ENCODE data around the gene HDDC2. TPM values are rescaled to one million over a fixed set of nuclear protein-coding genes. Genes with fewer than 3 reads are reported as not detected.

Gene HDDC2
- total RNA-seq, 2 donors from 2014 or later: 76.4 to 108 TPM

DNA sequence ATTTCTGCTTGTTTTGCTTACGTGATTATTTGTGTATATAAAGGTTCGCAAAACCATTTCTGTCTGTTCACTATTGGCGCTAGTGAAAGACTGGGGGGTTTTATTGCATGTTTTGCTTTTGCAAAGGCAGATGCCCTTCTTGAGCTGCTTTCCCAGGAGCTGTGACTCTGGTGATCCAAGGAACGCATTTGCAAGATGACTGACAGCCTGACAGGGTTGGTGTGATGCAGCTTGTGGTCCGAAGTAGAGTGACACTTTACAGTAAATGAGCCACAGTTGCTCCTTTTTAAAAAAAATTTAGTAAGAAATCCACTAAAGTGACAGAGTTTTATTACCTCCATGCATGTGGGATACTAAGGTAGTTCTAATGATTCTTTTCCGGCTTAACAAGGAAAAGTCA, 74.5 kb downstream of the HDDC2 start:
- Histone ChIP-seq H3K36me3 (ENCODE audit: control insufficient read depth, insufficient read depth, low read length) (no peaks in the 10 kb centered on the region), H3K27me3 (ENCODE audit: control insufficient read depth, insufficient read depth, low read length, poor library complexity, severe bottlenecking) (no peaks in the 10 kb centered on the region), H3K4me3 (ENCODE audit: low read length) (no peak overlapping the region), H3K9me3 (ENCODE audit: control insufficient read depth, low read length) (no peaks in the 10 kb centered on the region), H3K4me1 (ENCODE audit: control insufficient read depth, insufficient read depth, low read length) (no peaks in the 10 kb centered on the region), H3K27ac (ENCODE audit: low read depth, low read length) (no peak overlapping the region), H3K9ac (ENCODE audit: extremely low read depth, low read length, poor library complexity, severe bottlenecking) (no peak overlapping the region)
- 95% methylated on average over 6 of the region's 6 CpGs; no CpG with 5 or more reads in 1 of the 2 experiments for WGBS, 2 experiments (ENCODE audit: insufficient coverage in 1 of 2, insufficient read length in 1 of 2)
- H3K9me3 Mint-ChIP-seq: no peaks in the 10 kb centered on the region
- H3K4me1 Mint-ChIP-seq: peaks cover 10% of the 10 kb centered on the region
- H3K27me3 Mint-ChIP-seq (ENCODE audit: insufficient read depth): no peaks in the 10 kb centered on the region
- H3K4me3 Mint-ChIP-seq: no peak overlapping the region
- no peak for DNase-seq
- no peaks in the 10 kb centered on the region for H3K36me3 Mint-ChIP-seq (ENCODE audit: low read depth)
- TF ChIP-seq, protein P1, sequence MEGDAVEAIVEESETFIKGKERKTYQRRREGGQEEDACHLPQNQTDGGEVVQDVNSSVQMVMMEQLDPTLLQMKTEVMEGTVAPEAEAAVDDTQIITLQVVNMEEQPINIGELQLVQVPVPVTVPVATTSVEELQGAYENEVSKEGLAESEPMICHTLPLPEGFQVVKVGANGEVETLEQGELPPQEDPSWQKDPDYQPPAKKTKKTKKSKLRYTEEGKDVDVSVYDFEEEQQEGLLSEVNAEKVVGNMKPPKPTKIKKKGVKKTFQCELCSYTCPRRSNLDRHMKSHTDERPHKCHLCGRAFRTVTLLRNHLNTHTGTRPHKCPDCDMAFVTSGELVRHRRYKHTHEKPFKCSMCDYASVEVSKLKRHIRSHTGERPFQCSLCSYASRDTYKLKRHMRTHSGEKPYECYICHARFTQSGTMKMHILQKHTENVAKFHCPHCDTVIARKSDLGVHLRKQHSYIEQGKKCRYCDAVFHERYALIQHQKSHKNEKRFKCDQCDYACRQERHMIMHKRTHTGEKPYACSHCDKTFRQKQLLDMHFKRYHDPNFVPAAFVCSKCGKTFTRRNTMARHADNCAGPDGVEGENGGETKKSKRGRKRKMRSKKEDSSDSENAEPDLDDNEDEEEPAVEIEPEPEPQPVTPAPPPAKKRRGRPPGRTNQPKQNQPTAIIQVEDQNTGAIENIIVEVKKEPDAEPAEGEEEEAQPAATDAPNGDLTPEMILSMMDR (conservative IDR thresholded peaks at IDR 0.05): no peak
- no peak overlapping the region for H3K27ac Mint-ChIP-seq

Other genes with a start within 250 kb of the HDDC2 start
- 10 to 100 TPM; 24.9 to 39.1 TPM for gene TPD52L1, start 148.2 kb downstream of the HDDC2 start, total RNA-seq